ENCODE results near the gene IL20RB. TPM values are rescaled to one million over a fixed set of nuclear protein-coding genes. Genes with fewer than 3 reads are reported as not detected.
A peak's percentile ranks its signal among the peaks of the same experiment; 100 is the strongest.

Gene IL20RB
- total RNA-seq, 1 experiment from 2014 or later, result 4.2 TPM

GRCh38 chr3:136931606-136932005, 26.2 kb upstream of the IL20RB start:
- Histone ChIP-seq H3K27ac (ENCODE audit: low read depth, low read length, poor library complexity, severe bottlenecking) (peak overlapping the region; percentile 71), H3K4me3 (ENCODE audit: low read depth, low read length, poor library complexity, severe bottlenecking) (no peak overlapping the region), H3K9me3 (ENCODE audit: low read depth, low read length, poor library complexity, severe bottlenecking) (peaks cover 5% of the 10 kb centered on the region), H3K4me1 (ENCODE audit: insufficient read depth, low read length, poor library complexity, severe bottlenecking) (peaks cover 35% of the 10 kb centered on the region), H3K27me3 (replicated peaks; ENCODE audit: insufficient read depth, low read depth, low read length, poor library complexity) (no peaks in the 10 kb centered on the region), H3K36me3 (ENCODE audit: insufficient read depth, low read length, poor library complexity, severe bottlenecking) (peaks cover 9% of the 10 kb centered on the region)
- intact Hi-C loops (cut with micrococcal nuclease; ENCODE audit: unreplicated experiment), result no loop called here
- ChIA-PET POLR2A (ENCODE audit: low non-redundant PET) (no interaction called here), CTCF (no interaction called here)
- no TSS peak for BruUV-seq (replicated peaks)
- DNase-seq (ENCODE audit: low spot score), result no peak
- TF ChIP-seq CTCF (conservative IDR thresholded peaks at IDR 0.05; ENCODE audit: low read depth, low read length), result no peak
- no peak for TF ChIP-seq EZH2 (IDR thresholded peaks at IDR 0.05; ENCODE audit: borderline replicate concordance, low read depth, low read length, poor library complexity, severe bottlenecking)

GRCh38 chr3:136932523-136932922, 25.3 kb upstream of the IL20RB start:
- Histone ChIP-seq H3K4me3 (ENCODE audit: low read depth, low read length, poor library complexity, severe bottlenecking) (no peak overlapping the region), H3K27me3 (replicated peaks; ENCODE audit: insufficient read depth, low read depth, low read length, poor library complexity) (no peaks in the 10 kb centered on the region), H3K4me1 (ENCODE audit: insufficient read depth, low read length, poor library complexity, severe bottlenecking) (peaks cover 35% of the 10 kb centered on the region), H3K27ac (ENCODE audit: low read depth, low read length, poor library complexity, severe bottlenecking) (no peak overlapping the region), H3K36me3 (ENCODE audit: insufficient read depth, low read length, poor library complexity, severe bottlenecking) (peaks cover 16% of the 10 kb centered on the region), H3K9me3 (ENCODE audit: low read depth, low read length, poor library complexity, severe bottlenecking) (peaks cover 15% of the 10 kb centered on the region)
- intact Hi-C loops (cut with micrococcal nuclease; ENCODE audit: unreplicated experiment), result no loop called here
- BruUV-seq (replicated peaks), result no TSS peak
- ChIA-PET CTCF (no interaction called here), POLR2A (ENCODE audit: low non-redundant PET) (no interaction called here)
- no peak for DNase-seq (ENCODE audit: low spot score)
- TF ChIP-seq CTCF (conservative IDR thresholded peaks at IDR 0.05; ENCODE audit: low read depth, low read length) (no peak), EZH2 (IDR thresholded peaks at IDR 0.05; ENCODE audit: borderline replicate concordance, low read depth, low read length, poor library complexity, severe bottlenecking) (no peak)

- H3K27ac ChIP-seq (ENCODE audit: low read depth, low read length, poor library complexity, severe bottlenecking), result no peak overlapping the region
- peaks cover 39% of the 10 kb centered on the region for H3K4me1 ChIP-seq (ENCODE audit: insufficient read depth, low read length, poor library complexity, severe bottlenecking)
- ChIA-PET CTCF (no interaction called here), POLR2A (ENCODE audit: low non-redundant PET) (no interaction called here)
- H3K9me3 ChIP-seq (ENCODE audit: low read depth, low read length, poor library complexity, severe bottlenecking), result peaks cover 16% of the 10 kb centered on the region
- H3K36me3 ChIP-seq (ENCODE audit: insufficient read depth, low read length, poor library complexity, severe bottlenecking), result peaks cover 15% of the 10 kb centered on the region
- BruUV-seq (replicated peaks), result no TSS peak
- DNase-seq (ENCODE audit: low spot score), result no peak
- no peaks in the 10 kb centered on the region for H3K27me3 ChIP-seq (replicated peaks; ENCODE audit: insufficient read depth, low read depth, low read length, poor library complexity)
- intact Hi-C loops (cut with micrococcal nuclease; ENCODE audit: unreplicated experiment), result no loop called here
- no peak overlapping the region for H3K4me3 ChIP-seq (ENCODE audit: low read depth, low read length, poor library complexity, severe bottlenecking)
- no peak for TF ChIP-seq CTCF (conservative IDR thresholded peaks at IDR 0.05; ENCODE audit: low read depth, low read length)
These were observed 24.6 kb upstream of the IL20RB start for GRCh38 chr3:136932978-136933772.

All from A673 (cell line).